ENCODE measurements around the gene SSH3. TPM values are rescaled to one million over a fixed set of nuclear protein-coding genes. Genes with fewer than 3 reads are reported as not detected.

The SSH3 gene
- total RNA-seq, 6 experiments from 2014 or later, result 10.9 to 17.9 (median 14.5) TPM

- ATAC-seq (no peak), DNase-seq (peak in 2 of 3 donors; percentile 28 to 51)
- intact Hi-C loops (cut with DNase I), result no loop called here
- 51% methylated on average over 10 of the region's 14 CpGs for WGBS (ENCODE audit: insufficient coverage, low coverage, low lambda C conversion rate, missing lambda C conversion rate)
- TF ChIP-seq POLR2A (IDR thresholded peaks at IDR 0.05), result no peak
- no peak for TF ChIP-seq CTCF (IDR thresholded peaks at IDR 0.05)
- Histone ChIP-seq H3K36me3 (peaks cover 4 to 44% (median 18%) of the 10 kb centered on the region in 4 donors), H3K27ac (peak overlapping the region; percentile 72 to 90 (median 81)), H3K4me3 (peak overlapping the region in 1 of 3 donors; percentile 87), H3K4me1 (peaks cover 0 to 12% (median 4%) of the 10 kb centered on the region in 4 donors), H3K9me3 (no peaks in the 10 kb centered on the region), H3K27me3 (no peaks in the 10 kb centered on the region)
Observed at GRCh38 chr11:67287355-67288197, 15.8 kb upstream of the SSH3 start.

GRCh38 chr11:67288198-67288451 is 15.2 kb upstream of the SSH3 start:
- no peak for TF ChIP-seq CTCF (IDR thresholded peaks at IDR 0.05)
- TF ChIP-seq POLR2A (IDR thresholded peaks at IDR 0.05), result no peak
- Histone ChIP-seq H3K4me3 (peak overlapping the region; percentile 69 to 87 (median 87)), H3K9me3 (no peaks in the 10 kb centered on the region), H3K36me3 (peaks cover 4 to 38% (median 16%) of the 10 kb centered on the region in 4 donors), H3K27ac (peak overlapping the region; percentile 72 to 90 (median 81)), H3K4me1 (peaks cover 0 to 12% (median 4%) of the 10 kb centered on the region in 4 donors), H3K27me3 (no peaks in the 10 kb centered on the region)
- intact Hi-C loops (cut with DNase I), result no loop called here
- WGBS (ENCODE audit: insufficient coverage, low coverage, low lambda C conversion rate, missing lambda C conversion rate), result 20% methylated on average over 1 of the region's 4 CpGs
- ATAC-seq (no peak), DNase-seq (no peak)

GRCh38 chr11:67288452-67289225 is 14.7 kb upstream of the SSH3 start:
- Histone ChIP-seq H3K4me3 (peak overlapping the region; percentile 69 to 87 (median 87)), H3K4me1 (peaks cover 0 to 12% (median 4%) of the 10 kb centered on the region in 4 donors), H3K9me3 (no peaks in the 10 kb centered on the region), H3K27ac (peak overlapping the region; percentile 72 to 90 (median 81)), H3K36me3 (peaks cover 4 to 33% (median 13%) of the 10 kb centered on the region in 4 donors), H3K27me3 (no peaks in the 10 kb centered on the region)
- ATAC-seq (peak; percentile 73 to 83 (median 80)), DNase-seq (peak; percentile 90 to 93 (median 91))
- 0% methylated on average over 3 of the region's 87 CpGs for WGBS (ENCODE audit: insufficient coverage, low coverage, low lambda C conversion rate, missing lambda C conversion rate)
- intact Hi-C loops (cut with DNase I), result no loop called here
- TF ChIP-seq CTCF (IDR thresholded peaks at IDR 0.05) (peak; percentile 16 to 50 (median 41)), POLR2A (IDR thresholded peaks at IDR 0.05) (peak; percentile 83)

GRCh38 chr11:67289226-67289650 is 14.1 kb upstream of the SSH3 start, which contains the start of gene ANKRD13D:
ANKRD13D (plus strand) TSS chr11:67289303; CDS start chr11:67289461, 158 bp downstream.
- peak in 1 of 3 donors; percentile 73 for DNase-seq
- WGBS (ENCODE audit: insufficient coverage, low coverage, low lambda C conversion rate, missing lambda C conversion rate), result no CpG with 5 or more reads among the region's 56 CpGs
- peak within 1 kb of the TSS; percentile 72 to 90 (median 81) for H3K27ac ChIP-seq
- no peaks in the 10 kb centered on the region for H3K27me3 ChIP-seq
- ATAC-seq, result peak in 1 of 4 donors; percentile 9
- H3K36me3 ChIP-seq, result peaks cover 4 to 27% (median 10%) of the 10 kb centered on the region in 4 donors
- intact Hi-C loops (cut with DNase I), result no loop called here
- peaks cover 0 to 12% (median 4%) of the 10 kb centered on the region in 4 donors for H3K4me1 ChIP-seq
- no peaks in the 10 kb centered on the region for H3K9me3 ChIP-seq
- TF ChIP-seq POLR2A (IDR thresholded peaks at IDR 0.05) (no peak), CTCF (IDR thresholded peaks at IDR 0.05) (no peak)
- peak within 1 kb of the TSS; percentile 74 to 87 (median 87) for H3K4me3 ChIP-seq
